Brain microvascular endothelial cell (primary cell): ENCODE data around the gene OR5W2.
A peak's percentile ranks its signal among the peaks of the same experiment; 100 is the strongest.

Experiments used
- DNase-seq: peaks from one replicate; pipeline ENCODE4 v3.0.0-alpha.2; 2020
- H3K27ac ChIP-seq: fragments of 250-450 bp; sonication (Bioruptor Pico); 2 replicates; pipeline ENCODE4 v1.5.1; 2020; ENCODE audit warnings: mild to moderate bottlenecking, moderate library complexity
- H3K27me3 ChIP-seq: fragments of 250-450 bp; sonication (Bioruptor Pico); replicated peaks from 2 replicates; pipeline ENCODE4 v1.5.1; 2020; ENCODE audit warnings: mild to moderate bottlenecking
- H3K36me3 ChIP-seq: fragments of 250-450 bp; sonication (Bioruptor Pico); replicated peaks from 2 replicates; pipeline ENCODE4 v1.5.1; 2020; ENCODE audit warnings: mild to moderate bottlenecking
- H3K4me3 ChIP-seq: 2 replicates; pipeline ENCODE4 v1.5.1; 2011; ENCODE audit warnings: low read depth, mild to moderate bottlenecking, control low read depth, low read length, moderate library complexity
- in situ Hi-C: cut with HindIII; loops from 2 replicates; pipeline ENCODE4 v1.10.0; 2017; ENCODE audit warnings: low sequenced_read_pairs, low pct_ligation_motif_present
- TF ChIP-seq, protein P1 (sequence below): IDR thresholded peaks from 2 replicates; pipeline ENCODE4 v1.5.1; 2011; ENCODE audit warnings: low read depth, mild to moderate bottlenecking, moderate library complexity, low read length, control low read depth, inconsistent platforms; ENCODE audit errors: missing control alignments

OR5W2 gene

DNA sequence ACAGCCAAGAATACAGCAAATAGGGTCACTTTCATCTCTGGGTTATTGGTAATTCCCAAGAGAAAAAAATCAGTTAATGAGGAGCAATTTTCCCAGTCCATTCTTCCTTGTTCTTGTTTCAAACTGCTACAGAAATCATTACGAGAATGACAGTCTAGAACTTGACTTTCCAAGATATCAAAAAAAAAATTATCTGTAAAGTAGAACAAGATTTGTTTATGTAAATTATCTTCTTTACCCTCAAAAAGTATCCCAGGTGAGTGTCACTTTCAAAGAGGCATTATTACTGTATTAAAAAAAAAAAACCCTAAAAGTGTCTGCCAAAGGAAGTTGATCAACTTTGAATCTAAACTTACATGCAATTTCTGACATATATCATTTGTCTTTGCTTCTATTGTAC lies at the start of gene OR5W2:
TSS of gene OR5W2 (minus strand) at position 101 of the 400 bp plus-strand sequence. CDS start at position 101, 0 bp downstream.
- no peak within 1 kb of the TSS for H3K4me3 ChIP-seq
- no peak for DNase-seq
- no peak within 1 kb of the TSS for H3K27ac ChIP-seq
- no peaks in the 10 kb centered on the region for H3K36me3 ChIP-seq
- in situ Hi-C loops, result no loop called here
- TF ChIP-seq, protein P1, sequence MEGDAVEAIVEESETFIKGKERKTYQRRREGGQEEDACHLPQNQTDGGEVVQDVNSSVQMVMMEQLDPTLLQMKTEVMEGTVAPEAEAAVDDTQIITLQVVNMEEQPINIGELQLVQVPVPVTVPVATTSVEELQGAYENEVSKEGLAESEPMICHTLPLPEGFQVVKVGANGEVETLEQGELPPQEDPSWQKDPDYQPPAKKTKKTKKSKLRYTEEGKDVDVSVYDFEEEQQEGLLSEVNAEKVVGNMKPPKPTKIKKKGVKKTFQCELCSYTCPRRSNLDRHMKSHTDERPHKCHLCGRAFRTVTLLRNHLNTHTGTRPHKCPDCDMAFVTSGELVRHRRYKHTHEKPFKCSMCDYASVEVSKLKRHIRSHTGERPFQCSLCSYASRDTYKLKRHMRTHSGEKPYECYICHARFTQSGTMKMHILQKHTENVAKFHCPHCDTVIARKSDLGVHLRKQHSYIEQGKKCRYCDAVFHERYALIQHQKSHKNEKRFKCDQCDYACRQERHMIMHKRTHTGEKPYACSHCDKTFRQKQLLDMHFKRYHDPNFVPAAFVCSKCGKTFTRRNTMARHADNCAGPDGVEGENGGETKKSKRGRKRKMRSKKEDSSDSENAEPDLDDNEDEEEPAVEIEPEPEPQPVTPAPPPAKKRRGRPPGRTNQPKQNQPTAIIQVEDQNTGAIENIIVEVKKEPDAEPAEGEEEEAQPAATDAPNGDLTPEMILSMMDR, result no peak
- no peaks in the 10 kb centered on the region for H3K27me3 ChIP-seq

DNA sequence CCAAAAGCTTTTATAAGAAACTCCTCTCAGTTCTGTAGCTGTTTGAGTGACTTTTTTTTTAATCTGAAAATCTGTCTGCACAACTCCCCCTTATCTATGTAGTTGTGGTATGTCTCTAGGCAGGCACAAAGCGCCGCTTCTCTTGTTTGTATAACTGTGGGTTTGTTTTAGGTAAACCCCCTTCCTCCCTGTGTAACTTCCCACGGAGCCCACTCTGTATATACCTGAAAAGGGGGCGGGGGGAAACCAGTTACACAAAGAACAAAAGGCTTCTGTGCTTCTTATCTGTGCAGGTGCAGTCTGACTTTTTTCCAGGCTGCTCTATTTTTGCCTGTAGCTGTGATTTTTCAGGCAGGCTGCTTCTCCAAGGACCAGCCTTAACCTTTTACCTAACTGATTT lies 42.1 kb upstream of the OR5W2 start:
- Histone ChIP-seq H3K36me3 (no peaks in the 10 kb centered on the region), H3K4me3 (no peak overlapping the region), H3K27ac (no peak overlapping the region), H3K27me3 (no peaks in the 10 kb centered on the region)
- no peak for DNase-seq
- in situ Hi-C loops, result no loop called here
- TF ChIP-seq, protein P1, result no peak

DNA sequence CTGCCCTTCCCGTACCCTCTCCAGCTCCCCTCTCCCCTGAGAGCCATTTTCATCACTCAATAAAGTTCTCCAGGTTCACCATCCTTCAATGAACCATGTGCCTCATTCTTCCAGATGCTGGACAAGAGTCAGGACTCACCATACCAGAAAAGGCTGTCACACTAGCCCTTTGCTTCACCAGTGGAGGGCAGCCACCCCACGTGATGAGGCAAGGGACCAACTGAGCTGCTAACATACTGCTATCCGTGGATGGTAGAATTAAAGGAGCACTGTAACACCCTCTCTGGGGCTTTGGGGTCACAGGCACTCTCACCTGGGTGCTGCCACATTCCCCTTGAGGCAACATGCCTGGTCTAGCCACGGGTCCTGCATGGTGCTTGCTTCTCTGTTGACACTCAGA lies 34.9 kb upstream of the OR5W2 start:
- Histone ChIP-seq H3K4me3 (no peak overlapping the region), H3K27ac (no peak overlapping the region), H3K27me3 (no peaks in the 10 kb centered on the region), H3K36me3 (no peaks in the 10 kb centered on the region)
- no peak for DNase-seq
- TF ChIP-seq, protein P1, result no peak
- in situ Hi-C loops, result no loop called here

DNA sequence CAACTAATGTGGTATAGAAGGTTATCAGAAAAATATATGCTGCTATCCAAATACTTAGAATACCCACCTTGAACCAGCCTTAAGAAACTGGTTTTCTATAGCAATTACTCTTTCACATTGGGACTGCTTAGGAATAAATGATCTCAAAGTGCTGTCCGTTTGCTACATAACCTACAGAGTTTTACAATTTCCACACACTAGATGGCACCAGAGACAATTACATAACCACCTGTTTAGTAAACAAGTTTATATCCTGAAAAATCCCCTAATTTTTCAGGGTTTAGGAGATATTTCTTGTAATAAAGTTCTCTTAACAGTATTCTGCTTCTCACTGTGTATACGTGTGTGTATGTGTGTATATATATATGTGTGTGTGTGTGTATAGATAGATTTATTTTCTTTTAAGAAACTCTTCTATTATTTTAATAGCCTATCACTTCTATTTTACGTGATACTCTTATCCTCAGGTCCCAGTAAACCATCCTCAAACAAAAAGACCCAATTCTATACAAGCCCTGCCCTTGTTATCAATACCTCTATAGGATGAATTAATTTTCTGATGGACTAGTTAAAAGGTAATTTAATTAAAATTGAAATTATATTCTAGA lies 28.5 kb upstream of the OR5W2 start:
- H3K36me3 ChIP-seq, result no peaks in the 10 kb centered on the region
- no peak overlapping the region for H3K27ac ChIP-seq
- H3K4me3 ChIP-seq, result no peak overlapping the region
- TF ChIP-seq, protein P1, result no peak
- in situ Hi-C loops, result no loop called here
- DNase-seq, result peak; percentile 1
- H3K27me3 ChIP-seq, result no peaks in the 10 kb centered on the region

DNA sequence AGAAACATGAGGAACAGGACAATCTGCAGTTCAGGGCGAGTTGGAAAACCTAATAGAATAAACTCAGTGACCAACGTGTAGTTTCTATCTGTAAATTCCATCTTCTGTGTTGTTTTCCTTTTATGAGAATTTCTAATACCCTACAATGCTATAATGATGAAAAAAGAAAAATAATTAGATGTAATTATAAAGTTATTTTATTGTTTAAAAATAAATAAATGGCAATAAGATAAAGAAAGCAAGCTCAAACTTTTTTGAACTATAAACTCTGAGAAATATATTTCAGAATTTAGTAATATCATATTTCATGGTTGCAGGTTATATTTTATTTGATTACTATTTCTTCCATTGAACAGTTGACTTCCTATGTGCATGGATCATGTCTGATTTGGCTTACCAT lies 21.9 kb upstream of the OR5W2 start, which contains the start of gene OR5I1:
TSS of gene OR5I1 (minus strand) at position 101 of the 400 bp plus-strand sequence. CDS start at position 101, 0 bp downstream.
- Histone ChIP-seq H3K27ac (no peak within 1 kb of the TSS), H3K27me3 (no peaks in the 10 kb centered on the region), H3K4me3 (no peak within 1 kb of the TSS), H3K36me3 (no peaks in the 10 kb centered on the region)
- in situ Hi-C loops, result no loop called here
- TF ChIP-seq, protein P1, result no peak
- no peak for DNase-seq

DNA sequence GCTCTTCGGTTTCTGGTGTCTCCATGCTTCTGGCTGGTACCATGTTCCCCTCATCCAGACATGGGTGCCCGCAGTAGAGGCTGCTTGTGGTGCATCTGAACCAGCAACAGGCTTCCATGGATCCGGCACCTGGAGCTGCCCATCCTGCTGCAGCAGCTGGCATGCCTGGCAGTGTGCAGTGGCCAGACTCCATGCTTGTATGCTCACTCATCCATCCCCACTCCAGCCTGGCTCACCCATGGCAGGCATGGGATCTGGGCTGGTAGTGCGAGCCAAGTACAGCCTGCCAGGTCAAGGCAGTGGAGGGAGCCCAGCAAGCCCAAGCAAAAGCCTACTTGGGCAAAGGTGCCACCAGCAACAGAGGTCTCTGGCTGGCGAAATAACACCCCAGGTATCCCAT lies 6.2 kb upstream of the OR5W2 start:
- no peaks in the 10 kb centered on the region for H3K36me3 ChIP-seq
- no peaks in the 10 kb centered on the region for H3K27me3 ChIP-seq
- no peak overlapping the region for H3K27ac ChIP-seq
- TF ChIP-seq, protein P1, result no peak
- in situ Hi-C loops, result no loop called here
- H3K4me3 ChIP-seq, result no peak overlapping the region
- no peak for DNase-seq
